ENCODE data around the gene SLC4A1.

The SLC4A1 gene

DNA sequence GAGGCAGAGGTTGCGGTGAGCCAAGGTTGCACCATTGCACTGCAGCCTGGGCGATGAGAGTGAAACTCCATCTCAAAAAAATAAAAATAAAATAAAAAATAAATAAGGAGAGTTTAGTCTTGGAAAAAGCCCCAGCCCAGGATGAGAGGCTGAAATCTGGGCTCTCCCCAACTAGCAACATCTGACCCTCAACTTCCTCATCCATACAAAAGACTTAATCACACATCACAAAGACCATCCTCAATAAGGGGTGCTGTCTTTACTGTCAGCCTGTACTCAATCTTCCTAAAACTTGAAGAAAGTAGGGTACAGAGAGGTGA, 11.4 kb upstream of the SLC4A1 start:
- no peak for DNase-seq (ENCODE audit: low read depth)
- no peak overlapping the region for H3K4me3 ChIP-seq (ENCODE audit: low read depth, low read length)
- TF ChIP-seq CTCF (IDR thresholded peaks at IDR 0.05; ENCODE audit: insufficient read depth, low read depth, low read length, missing control alignments): no peak

DNA sequence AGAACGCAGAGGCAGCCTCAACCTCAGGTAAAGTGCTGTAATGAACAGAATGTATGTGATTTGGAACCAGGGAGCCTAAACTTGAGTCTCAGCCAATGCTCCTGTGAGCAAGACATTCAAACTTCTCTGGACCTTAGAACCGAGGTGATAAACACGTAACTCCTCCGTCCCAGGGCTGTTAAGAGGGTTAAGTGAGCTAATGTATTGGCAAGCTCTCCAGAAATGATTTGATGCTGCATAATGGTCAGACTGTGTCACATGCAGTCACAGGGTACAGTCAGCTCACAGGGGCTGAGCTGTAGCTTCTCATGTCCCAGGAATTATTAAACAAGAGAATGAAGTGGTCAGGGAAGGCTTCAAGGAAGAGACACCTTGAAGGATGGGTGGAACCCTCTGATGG, 10.0 kb upstream of the SLC4A1 start:
- H3K4me3 ChIP-seq (ENCODE audit: low read depth, low read length): no peak overlapping the region
- no peak for TF ChIP-seq CTCF (IDR thresholded peaks at IDR 0.05; ENCODE audit: insufficient read depth, low read depth, low read length, missing control alignments)
- DNase-seq (ENCODE audit: low read depth): no peak

- TF ChIP-seq CTCF (IDR thresholded peaks at IDR 0.05; ENCODE audit: insufficient read depth, low read depth, low read length, missing control alignments): no peak
- H3K4me3 ChIP-seq (ENCODE audit: low read depth, low read length): no peak overlapping the region
- no peak for DNase-seq (ENCODE audit: low read depth)
Measured at GRCh38 chr17:44273607-44274006, 5.7 kb upstream of the SLC4A1 start.

DNA sequence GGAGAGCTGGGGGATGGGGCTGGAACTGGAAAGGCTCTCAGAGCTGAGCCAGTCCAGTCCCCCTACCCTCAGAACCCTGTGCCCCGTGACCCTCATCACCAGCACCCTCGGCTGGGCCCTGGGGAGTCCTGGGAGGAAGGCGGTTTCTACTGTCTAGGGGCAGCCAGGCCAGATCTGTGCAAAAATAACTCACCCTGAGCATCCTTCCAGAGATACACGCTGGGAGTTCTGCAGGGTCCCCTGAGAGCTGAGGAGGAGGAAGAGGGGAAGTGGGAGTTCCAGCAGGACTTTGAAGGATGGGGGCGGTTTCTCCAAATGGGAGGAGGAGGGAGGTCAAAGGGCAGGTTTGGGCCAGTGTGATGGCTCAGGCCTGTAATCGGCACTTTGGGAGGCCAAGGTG, 5.0 kb upstream of the SLC4A1 start:
- H3K4me3 ChIP-seq (ENCODE audit: low read depth, low read length): no peak overlapping the region
- DNase-seq (ENCODE audit: low read depth): no peak
- no peak for TF ChIP-seq CTCF (IDR thresholded peaks at IDR 0.05; ENCODE audit: insufficient read depth, low read depth, low read length, missing control alignments)

DNA sequence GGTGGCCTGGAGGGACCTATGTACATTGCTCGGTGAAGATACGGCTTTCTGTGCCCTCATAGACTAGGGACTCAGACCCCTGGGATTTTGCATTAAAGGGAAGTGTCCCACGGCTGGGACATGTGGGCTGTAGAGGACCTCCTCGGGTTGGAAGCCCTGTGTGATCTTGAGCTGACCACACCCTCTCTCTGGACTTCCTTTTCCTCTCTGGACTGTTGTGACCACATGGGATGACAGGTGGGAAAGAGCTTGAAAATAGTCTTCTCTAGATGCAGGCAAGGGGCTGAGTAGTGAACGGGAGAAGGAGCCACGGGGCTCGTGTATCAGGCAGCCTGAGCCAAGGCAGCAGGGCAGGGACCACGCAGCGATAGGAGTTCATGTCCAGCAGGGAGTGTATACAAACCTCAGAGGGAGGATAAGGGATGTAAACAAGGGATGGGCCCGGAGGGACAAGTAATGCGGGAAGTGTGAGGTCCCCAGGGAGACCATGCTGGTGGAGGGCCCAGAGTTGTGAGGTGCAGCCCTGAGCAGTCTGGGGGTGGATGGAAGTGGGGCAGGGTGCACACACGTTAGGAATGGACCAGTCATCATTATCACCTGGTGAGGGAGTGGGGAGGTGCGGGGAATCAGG, 4.5 kb upstream of the SLC4A1 start:
- H3K4me3 ChIP-seq (ENCODE audit: low read depth, low read length): no peak overlapping the region
- no peak for DNase-seq (ENCODE audit: low read depth)
- no peak for TF ChIP-seq CTCF (IDR thresholded peaks at IDR 0.05; ENCODE audit: insufficient read depth, low read depth, low read length, missing control alignments)

DNA sequence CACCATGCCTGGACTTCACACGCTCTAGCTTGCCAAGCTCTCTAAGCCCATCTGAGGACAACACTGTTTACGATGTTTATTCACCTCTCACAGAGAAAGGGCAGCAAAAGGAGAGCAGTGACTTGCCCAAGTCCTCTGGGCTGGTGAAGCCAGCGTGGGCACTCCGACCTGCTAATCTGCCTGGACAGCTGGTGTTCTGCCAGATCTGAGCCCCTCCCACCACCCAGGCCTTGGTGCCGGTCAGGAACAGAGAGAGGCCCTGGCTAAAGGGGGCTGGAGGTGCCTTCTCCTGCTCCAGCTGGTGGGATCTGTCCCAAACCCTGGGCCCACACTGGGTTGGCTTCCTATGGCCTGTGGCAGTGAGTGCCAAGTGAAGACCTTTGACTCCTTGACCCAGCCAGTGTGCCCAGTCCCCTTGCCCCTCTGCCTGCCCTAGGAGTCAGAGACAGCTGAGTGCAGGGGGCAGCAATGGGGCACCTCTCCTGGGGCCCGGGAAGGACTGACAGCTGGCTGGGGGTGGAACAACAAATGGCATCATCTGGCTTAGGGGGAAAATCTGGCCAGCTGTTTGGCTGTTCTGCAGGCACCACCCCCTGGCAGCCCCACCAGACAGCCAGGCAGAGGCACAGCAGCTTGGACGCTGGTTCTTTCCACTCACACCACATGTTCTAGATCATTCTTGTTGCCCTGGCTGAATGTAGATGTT, 1.8 kb upstream of the SLC4A1 start:
- no peak overlapping the region for H3K4me3 ChIP-seq (ENCODE audit: low read depth, low read length)
- DNase-seq (ENCODE audit: low read depth): no peak
- no peak for TF ChIP-seq CTCF (IDR thresholded peaks at IDR 0.05; ENCODE audit: insufficient read depth, low read depth, low read length, missing control alignments)

Measured in GM12865 (cell line).